Brain microvascular endothelial cell (primary cell): ENCODE measurements around the gene ADD1.

Experiments used
- DNase-seq: peaks from one replicate; pipeline ENCODE4 v3.0.0-alpha.2; 2020
- H3K27ac ChIP-seq: fragments of 250-450 bp; sonication (Bioruptor Pico); 2 replicates; pipeline ENCODE4 v1.5.1; 2020; ENCODE audit warnings: mild to moderate bottlenecking, moderate library complexity
- H3K27me3 ChIP-seq: fragments of 250-450 bp; sonication (Bioruptor Pico); replicated peaks from 2 replicates; pipeline ENCODE4 v1.5.1; 2020; ENCODE audit warnings: mild to moderate bottlenecking
- H3K36me3 ChIP-seq: fragments of 250-450 bp; sonication (Bioruptor Pico); replicated peaks from 2 replicates; pipeline ENCODE4 v1.5.1; 2020; ENCODE audit warnings: mild to moderate bottlenecking
- H3K4me3 ChIP-seq: 2 replicates; pipeline ENCODE4 v1.5.1; 2011; ENCODE audit warnings: low read depth, mild to moderate bottlenecking, control low read depth, low read length, moderate library complexity
- CTCF ChIP-seq: IDR thresholded peaks from 2 replicates; pipeline ENCODE4 v1.5.1; 2011; ENCODE audit warnings: low read depth, mild to moderate bottlenecking, moderate library complexity, low read length, control low read depth, inconsistent platforms; ENCODE audit errors: missing control alignments
- in situ Hi-C: cut with HindIII; loops from 2 replicates; pipeline ENCODE4 v1.10.0; 2017; ENCODE audit warnings: low sequenced_read_pairs, low pct_ligation_motif_present

The ADD1 gene

GRCh38 chr4:2852481-2852921, 8.9 kb downstream of the ADD1 start:
- DNase-seq: no peak
- in situ Hi-C loops: no loop called here
- H3K27me3 ChIP-seq: no peaks in the 10 kb centered on the region
- H3K27ac ChIP-seq: no peak overlapping the region
- TF ChIP-seq CTCF: no peak
- H3K36me3 ChIP-seq: peaks cover 9% of the 10 kb centered on the region
- H3K4me3 ChIP-seq: no peak overlapping the region

- in situ Hi-C loops: no loop called here
- no peak for TF ChIP-seq CTCF
Measured at GRCh38 chr4:2855584-2855983, 11.9 kb downstream of the ADD1 start.

GRCh38 chr4:2856266-2856665, 12.6 kb downstream of the ADD1 start:
- H3K27me3 ChIP-seq: no peaks in the 10 kb centered on the region
- in situ Hi-C loops: no loop called here
- no peak for TF ChIP-seq CTCF

More at GRCh38 chr4:2855584-2855983, 11.9 kb downstream of the ADD1 start:
- Histone ChIP-seq H3K27ac (no peak overlapping the region), H3K4me3 (no peak overlapping the region), H3K36me3 (peaks cover 9% of the 10 kb centered on the region), H3K27me3 (no peaks in the 10 kb centered on the region)
- no peak for DNase-seq

GRCh38 chr4:2857349-2857927, 13.8 kb downstream of the ADD1 start:
- H3K27me3 ChIP-seq: no peaks in the 10 kb centered on the region
- peaks cover 9% of the 10 kb centered on the region for H3K36me3 ChIP-seq
- H3K4me3 ChIP-seq: no peak overlapping the region
- in situ Hi-C loops: no loop called here
- no peak overlapping the region for H3K27ac ChIP-seq
- TF ChIP-seq CTCF: no peak
- no peak for DNase-seq

More at GRCh38 chr4:2856266-2856665, 12.6 kb downstream of the ADD1 start:
- Histone ChIP-seq H3K4me3 (no peak overlapping the region), H3K36me3 (peaks cover 9% of the 10 kb centered on the region), H3K27ac (no peak overlapping the region)
- DNase-seq: no peak

GRCh38 chr4:2858451-2859217, 15.0 kb downstream of the ADD1 start:
- DNase-seq: peak; percentile 42
- peak overlapping the region; percentile 2 for H3K27ac ChIP-seq

More at GRCh38 chr4:2858451-2859217, 15.0 kb downstream of the ADD1 start:
- H3K4me3 ChIP-seq: no peak overlapping the region
- peaks cover 8% of the 10 kb centered on the region for H3K36me3 ChIP-seq
- H3K27me3 ChIP-seq: no peaks in the 10 kb centered on the region
- TF ChIP-seq CTCF: no peak
- in situ Hi-C loops: no loop called here
